ENCODE data around the gene BRSK2.

GRCh38 chr11:1485504-1485885 lies 95.8 kb downstream of the BRSK2 start:
- no peak for TF ChIP-seq ELF4 (IDR thresholded peaks at IDR 0.05)
- no peak for TF ChIP-seq SUZ12 (IDR thresholded peaks at IDR 0.05)
- TF ChIP-seq FOXA1 (IDR thresholded peaks at IDR 0.05): no peak
- no peak for TF ChIP-seq FOXM1 (IDR thresholded peaks at IDR 0.05; ENCODE audit: borderline replicate concordance)
- no peak for TF ChIP-seq SP1 (IDR thresholded peaks at IDR 0.05)
- no peak for TF ChIP-seq BHLHE40 (IDR thresholded peaks at IDR 0.05; ENCODE audit: borderline replicate concordance)
- no peak for TF ChIP-seq NFRKB (IDR thresholded peaks at IDR 0.05)
- no peak for TF ChIP-seq TARDBP (IDR thresholded peaks at IDR 0.05)
- no peak for TF ChIP-seq LEF1 (IDR thresholded peaks at IDR 0.05; ENCODE audit: borderline replicate concordance)
- TF ChIP-seq CTBP1 (IDR thresholded peaks at IDR 0.05; ENCODE audit: borderline replicate concordance): no peak
